B cell (primary cell): ENCODE results near the gene CCDC97. TPM values are rescaled to one million over a fixed set of nuclear protein-coding genes. Genes with fewer than 3 reads are reported as not detected.

Experiments used
- ATAC-seq: fragments of 200-7000 bp; cut with Tn5 transposase; one replicate; pipeline ENCODE4 v1.10.0; 2021; ENCODE audit warnings: low read depth, mild to moderate bottlenecking, moderate number of reproducible peaks, moderate library complexity
- CTCF ChIA-PET: fragments of 350-600 bp; sonication (Branson Sonifier 250); formaldehyde crosslinking; loops from one replicate; lab custom pipeline; 2021; ENCODE audit warnings: antibody characterized with exemption, inconsistent platforms; lab: Charles Lee
- POLR2A ChIA-PET: fragments of 350-600 bp; sonication (Branson Sonifier 250); formaldehyde crosslinking; loops from one replicate; lab custom pipeline; 2021; ENCODE audit warnings: antibody characterized with exemption; lab: Charles Lee
- DNase-seq: peaks from one replicate; pipeline ENCODE4 v3.0.0; 2013
- H2AFZ ChIP-seq: 2 replicates; pipeline ENCODE4 v1.6.1; 2012; ENCODE audit warnings: mild to moderate bottlenecking, low read depth, low read length; ENCODE audit not compliant: insufficient read depth, poor library complexity, severe bottlenecking
- H3K27ac ChIP-seq, 2 donors: 1 replicate in 1 of 2; 2 replicates in 1 of 2; pipeline ENCODE4 v1.5.1; 2012 to 2013; ENCODE audit warnings: low read length in 2 of 2, mild to moderate bottlenecking in 2 of 2, moderate library complexity in 1 of 2
- H3K27me3 ChIP-seq, 4 experiments: fragments of 200-600 bp in 1 of 4; sonication (generic) in 1 of 4; replicated peaks in 1 of 4; 1 replicate in 2 of 4; 2 replicates in 2 of 4; pipeline versions ENCODE4 v1.6.1 to v1.7.0; 2013 to 2016; ENCODE audit warnings: low read length in 3 of 4, mild to moderate bottlenecking in 2 of 4, mixed read lengths in 1 of 4, moderate library complexity in 1 of 4; ENCODE audit not compliant: insufficient read depth in 4 of 4, control insufficient read depth in 3 of 4; ENCODE audit errors: control extremely low read depth in 1 of 4
- H3K36me3 ChIP-seq, 2 experiments: replicated peaks in 1 of 2; 1 replicate in 1 of 2; 2 replicates in 1 of 2; pipeline versions ENCODE4 v1.6.1 to v1.7.1; 2013; ENCODE audit warnings: low read length in 1 of 2; ENCODE audit not compliant: insufficient read depth in 2 of 2, control insufficient read depth in 1 of 2; ENCODE audit errors: control extremely low read depth in 1 of 2, extremely low read depth in 1 of 2
- H3K4me1 ChIP-seq, 2 donors: fragments of 200-600 bp in 1 of 2; sonication (generic) in 1 of 2; 1 replicate in 1 of 2; 2 replicates in 1 of 2; pipeline versions ENCODE4 v1.5.1 to v1.6.1; 2013 to 2017; ENCODE audit warnings: low read length in 2 of 2; ENCODE audit not compliant: control insufficient read depth in 2 of 2, insufficient read depth in 2 of 2
- H3K4me2 ChIP-seq: replicated peaks from 2 replicates; pipeline ENCODE3; 2012; ENCODE audit warnings: mild to moderate bottlenecking, low read depth, low read length; ENCODE audit not compliant: poor library complexity, severe bottlenecking
- H3K4me3 ChIP-seq, 5 experiments: fragments of 200-600 bp in 1 of 5; sonication (generic) in 1 of 5; 1 replicate in 3 of 5; 2 replicates in 2 of 5; pipeline versions ENCODE4 v1.5.1 to v1.7.0; 2011 to 2016; ENCODE audit warnings: low read length in 4 of 5, mild to moderate bottlenecking in 4 of 5, low read depth in 2 of 5, control low read depth in 1 of 5, moderate library complexity in 1 of 5; ENCODE audit not compliant: insufficient read depth in 1 of 5; ENCODE audit errors: control extremely low read depth in 1 of 5, extremely low read depth in 1 of 5
- H3K79me2 ChIP-seq: fragments of 200-600 bp; sonication (generic); one replicate; pipeline ENCODE4 v1.6.0; 2016; ENCODE audit warnings: low read length; ENCODE audit not compliant: control insufficient read depth, insufficient read depth
- H3K9ac ChIP-seq: fragments of 200-600 bp; sonication (generic); 2 replicates; pipeline ENCODE4 v1.6.1; 2017; ENCODE audit warnings: mild to moderate bottlenecking, low read length, moderate library complexity
- H3K9me3 ChIP-seq, 3 donors: one replicate each; pipeline versions ENCODE4 v1.6.1 to v1.7.1; 2013; ENCODE audit warnings: low read length in 2 of 3; ENCODE audit not compliant: control insufficient read depth in 2 of 3, insufficient read depth in 1 of 3; ENCODE audit errors: control extremely low read depth in 1 of 3
- H4K20me1 ChIP-seq: 2 replicates; pipeline ENCODE4 v1.6.0; 2012; ENCODE audit warnings: mild to moderate bottlenecking, low read length; ENCODE audit not compliant: insufficient read depth, control insufficient read depth, poor library complexity, severe bottlenecking
- H3K27ac Mint-ChIP-seq: one replicate; pipeline ENCODE4 v1.8.0; 2021; ENCODE audit warnings: mixed read lengths
- H3K27me3 Mint-ChIP-seq: one replicate; pipeline ENCODE4 v1.8.0; 2021; ENCODE audit warnings: mixed read lengths
- H3K4me1 Mint-ChIP-seq: one replicate; pipeline ENCODE4 v1.8.0; 2021; ENCODE audit warnings: mixed read lengths
- H3K4me3 Mint-ChIP-seq: one replicate; pipeline ENCODE4 v1.8.0; 2021; ENCODE audit warnings: mixed read lengths
- H3K9me3 Mint-ChIP-seq: one replicate; pipeline ENCODE4 v1.8.0; 2022; ENCODE audit warnings: mixed read lengths; ENCODE audit not compliant: insufficient read depth
- EZH2 ChIP-seq: IDR thresholded peaks from 2 replicates; pipeline ENCODE4 v1.6.1; 2012; ENCODE audit warnings: borderline replicate concordance, low read depth, mild to moderate bottlenecking, moderate library complexity, low read length; ENCODE audit not compliant: insufficient read depth, poor library complexity, severe bottlenecking
- WGBS: methylation state at CpG from one replicate; pipeline ENCODE4 v1.1.5; 2013; ENCODE audit warnings: missing lambda C conversion rate; ENCODE audit not compliant: insufficient coverage; 5-methylcytosine and 5-hydroxymethylcytosine counted together
- intact Hi-C: fragments of 100-400 bp; cut with micrococcal nuclease; formaldehyde crosslinking; loops from one replicate; pipeline ENCODE4 v1.10.0; 2022
- polyA plus RNA-seq: library from polyadenylated mRNA; depleted of rRNA; stranded (reverse); fragments of >200 nt; gene quantifications from 2 replicates; pipeline ENCODE4 v1.2.3, GENCODE V29; 2012
- total RNA-seq, 2 donors: library from RNA; stranded (reverse); fragments of 120-200 nt in 1 of 2; gene quantifications; 1 replicate in 1 of 2; 2 replicates in 1 of 2; pipeline versions ENCODE4 v1.2.3 to v1.2.4, GENCODE V29; 2013 to 2022
- TF ChIP-seq, protein P1 (sequence below): fragments of 200-600 bp; IDR thresholded peaks from one replicate; pipeline ENCODE4 v1.8.0; 2022; ENCODE audit warnings: antibody characterized with exemption, mild to moderate bottlenecking

CCDC97 gene
- total and polyA plus RNA-seq, 2 donors (not counting 1 experiment from before 2014, with no cell fraction given): 16.3 to 68.3 TPM

DNA sequence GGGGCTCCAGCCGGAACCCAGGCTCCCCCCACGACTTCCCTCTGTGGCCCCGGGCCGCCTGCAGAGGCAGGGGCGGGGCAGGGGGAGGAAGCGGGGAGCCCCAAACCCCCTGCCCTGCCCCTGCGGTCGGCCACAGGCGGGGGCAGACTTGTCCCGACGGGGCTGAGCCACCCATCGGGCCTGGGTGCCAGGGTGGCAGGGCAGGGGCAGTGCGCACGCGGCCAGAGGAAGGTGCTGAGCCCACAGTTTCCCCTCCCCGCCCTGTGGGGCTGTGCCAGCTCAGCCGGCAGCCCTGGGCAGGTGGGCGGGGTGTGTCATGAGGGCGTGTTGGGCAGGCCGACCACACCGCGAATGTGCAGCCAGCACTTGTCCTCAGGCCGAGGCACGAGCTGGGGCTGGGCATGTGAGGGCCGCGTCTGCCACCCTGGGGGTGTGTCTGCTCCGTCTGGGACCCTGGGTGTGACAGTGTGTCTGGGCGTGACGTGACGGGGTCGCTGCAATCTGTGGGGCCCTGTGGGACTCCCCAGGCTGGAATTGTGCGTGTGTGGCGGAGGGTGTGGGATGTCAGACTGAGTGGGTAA is 17.7 kb downstream of the CCDC97 start:
- intact Hi-C loops: loop anchor here (1.0 to 10.0 kb wide), 4 partner anchors 24 to 237 kb away; partner anchors contain the start of genes BCKDHA and EXOSC5
- Mint-ChIP-seq H3K27me3 (no peaks in the 10 kb centered on the region), H3K27ac (peak overlapping the region; percentile 98), H3K4me3 (peak overlapping the region; percentile 88), H3K4me1 (peaks cover 72% of the 10 kb centered on the region), H3K9me3 (no peaks in the 10 kb centered on the region)
- H3K9ac ChIP-seq: peak overlapping the region; percentile 58
- H3K27me3 ChIP-seq: no peaks in the 10 kb centered on the region
- peak overlapping the region; percentile 76 to 97 for H3K27ac ChIP-seq
- ATAC-seq (peak; percentile 78), DNase-seq (peak; percentile 90)
- POLR2A ChIA-PET: interaction anchor here (0.6 to 5.3 kb wide), 9 partner anchors 8 to 64 kb away, joined by 3 to 69 read pairs (median 11); partner anchors contain the start of genes B9D2, CCDC97, HNRNPUL1 and TGFB1
- peak overlapping the region; percentile 92 for H3K4me2 ChIP-seq
- TF ChIP-seq, protein P1, sequence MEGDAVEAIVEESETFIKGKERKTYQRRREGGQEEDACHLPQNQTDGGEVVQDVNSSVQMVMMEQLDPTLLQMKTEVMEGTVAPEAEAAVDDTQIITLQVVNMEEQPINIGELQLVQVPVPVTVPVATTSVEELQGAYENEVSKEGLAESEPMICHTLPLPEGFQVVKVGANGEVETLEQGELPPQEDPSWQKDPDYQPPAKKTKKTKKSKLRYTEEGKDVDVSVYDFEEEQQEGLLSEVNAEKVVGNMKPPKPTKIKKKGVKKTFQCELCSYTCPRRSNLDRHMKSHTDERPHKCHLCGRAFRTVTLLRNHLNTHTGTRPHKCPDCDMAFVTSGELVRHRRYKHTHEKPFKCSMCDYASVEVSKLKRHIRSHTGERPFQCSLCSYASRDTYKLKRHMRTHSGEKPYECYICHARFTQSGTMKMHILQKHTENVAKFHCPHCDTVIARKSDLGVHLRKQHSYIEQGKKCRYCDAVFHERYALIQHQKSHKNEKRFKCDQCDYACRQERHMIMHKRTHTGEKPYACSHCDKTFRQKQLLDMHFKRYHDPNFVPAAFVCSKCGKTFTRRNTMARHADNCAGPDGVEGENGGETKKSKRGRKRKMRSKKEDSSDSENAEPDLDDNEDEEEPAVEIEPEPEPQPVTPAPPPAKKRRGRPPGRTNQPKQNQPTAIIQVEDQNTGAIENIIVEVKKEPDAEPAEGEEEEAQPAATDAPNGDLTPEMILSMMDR: no peak
- no peak for TF ChIP-seq EZH2
- H3K36me3 ChIP-seq: peaks cover 0 to 47% of the 10 kb centered on the region in 2 experiments
- H3K4me1 ChIP-seq: peaks cover 59 to 80% of the 10 kb centered on the region in 2 donors
- 1% methylated on average over 33 of the region's 33 CpGs for WGBS
- peak overlapping the region; percentile 1 for H2AFZ ChIP-seq
- CTCF ChIA-PET: interaction anchor here (0.8 to 9.7 kb wide), 12 partner anchors 14 to 243 kb away, joined by 3 to 130 read pairs (median 4); partner anchors contain the start of genes B9D2, CCDC97, HNRNPUL1 and TGFB1
- H4K20me1 ChIP-seq: peaks cover 17% of the 10 kb centered on the region
- H3K9me3 ChIP-seq: no peaks in the 10 kb centered on the region
- peak overlapping the region; percentile 8 to 72 (median 39) for H3K4me3 ChIP-seq
- H3K79me2 ChIP-seq: peaks cover 11% of the 10 kb centered on the region
